CD4-positive, alpha-beta T cell treated with Interleukin-21 for 1 hour (primary cell): ENCODE data around the gene EXPH5.
A peak's percentile ranks its signal among the peaks of the same experiment; 100 is the strongest.
"Not testable (repeated sequence)": the region's sequence is repeated elsewhere in the genome, so short reads cannot be mapped to it uniquely, and the experiment has no call there.

Experiments
- DNase-seq: peaks from one replicate; pipeline ENCODE4 v3.0.0-alpha.2; 2020

EXPH5 gene

GRCh38 chr11:108599978-108600377, 6.4 kb upstream of the EXPH5 start:
- DNase-seq, result no peak

- DNase-seq, result no peak
Observed at GRCh38 chr11:108597736-108598355, 4.3 kb upstream of the EXPH5 start.

- no peak for DNase-seq
Observed at GRCh38 chr11:108596701-108597100, 3.1 kb upstream of the EXPH5 start.

GRCh38 chr11:108593923-108594434, 411 bp upstream of the EXPH5 start:
- DNase-seq, result no peak

- DNase-seq, result peak; percentile 32
Observed at GRCh38 chr11:108592591-108593213, 866 bp downstream of the EXPH5 start.

- DNase-seq, result no peak
Observed at GRCh38 chr11:108591893-108592292, 1.7 kb downstream of the EXPH5 start.

GRCh38 chr11:108589136-108589535, 4.4 kb downstream of the EXPH5 start:
- DNase-seq, result no peak

- DNase-seq, result no peak
Observed at GRCh38 chr11:108588287-108588686, 5.3 kb downstream of the EXPH5 start.

- DNase-seq, result no peak
Observed at GRCh38 chr11:108587109-108587508, 6.5 kb downstream of the EXPH5 start.

- no peak for DNase-seq
Observed at GRCh38 chr11:108586600-108586999, 7.0 kb downstream of the EXPH5 start.

- DNase-seq, result not testable (repeated sequence)
Observed at GRCh38 chr11:108586185-108586584, 7.4 kb downstream of the EXPH5 start.

GRCh38 chr11:108584973-108585372, 8.6 kb downstream of the EXPH5 start:
- DNase-seq, result no peak

GRCh38 chr11:108580645-108581044, 12.9 kb downstream of the EXPH5 start:
- DNase-seq, result no peak

- DNase-seq, result no peak
Observed at GRCh38 chr11:108580043-108580442, 13.5 kb downstream of the EXPH5 start.

- no peak for DNase-seq
Observed at GRCh38 chr11:108576523-108576922, 17.0 kb downstream of the EXPH5 start.

GRCh38 chr11:108574675-108575074, 18.9 kb downstream of the EXPH5 start:
- no peak for DNase-seq

GRCh38 chr11:108571001-108571400, 22.6 kb downstream of the EXPH5 start:
- no peak for DNase-seq

GRCh38 chr11:108569896-108570295, 23.7 kb downstream of the EXPH5 start:
- DNase-seq, result no peak

GRCh38 chr11:108568195-108568858, 25.2 kb downstream of the EXPH5 start:
- DNase-seq, result no peak

GRCh38 chr11:108565653-108566052, 27.9 kb downstream of the EXPH5 start:
- DNase-seq, result no peak

- no peak for DNase-seq
Observed at GRCh38 chr11:108562746-108563581, 30.6 kb downstream of the EXPH5 start.

- no peak for DNase-seq
Observed at GRCh38 chr11:108561535-108561991, 32.0 kb downstream of the EXPH5 start.

- no peak for DNase-seq
Observed at GRCh38 chr11:108559904-108560303, 33.7 kb downstream of the EXPH5 start.
